ENCODE data around the gene RELN.

- TF ChIP-seq CTCF (IDR thresholded peaks at IDR 0.05) (no peak), POLR2A (IDR thresholded peaks at IDR 0.05) (no peak)
Observed at GRCh38 chr7:103919272-103919868, 70.1 kb downstream of the RELN start.

Measured in testis (tissue), 2 donors.